A673 (cell line): Measurements from ENCODE around the gene ITGB6. TPM values are rescaled to one million over a fixed set of nuclear protein-coding genes. Genes with fewer than 3 reads are reported as not detected.
"Not testable (repeated sequence)": the region's sequence is repeated elsewhere in the genome, so short reads cannot be mapped to it uniquely, and the experiment has no call there.

Experiments
- BruUV-seq: library from RNA; stranded (reverse); fragments of 400-500 nt; replicated peaks from 2 replicates; lab custom pipeline; 2021; lab: Mats Ljungman, UMichigan
- CTCF ChIA-PET: fragments of 300-600 bp; sonication (Branson Sonifier 250); formaldehyde crosslinking; loops from one replicate; lab custom pipeline; 2022; ENCODE audit warnings: antibody characterized with exemption; lab: Charles Lee
- POLR2A ChIA-PET: fragments of 300-600 bp; sonication (Branson Sonifier 250); formaldehyde crosslinking; loops from one replicate; lab custom pipeline; 2022; ENCODE audit warnings: antibody characterized with exemption; ENCODE audit not compliant: low non-redundant PET; lab: Charles Lee
- DNase-seq: peaks from one replicate; pipeline ENCODE4 v3.0.0-alpha.2; 2015; ENCODE audit warnings: low spot score
- H3K27ac ChIP-seq: fragments of 200-600 bp; sonication (generic); 2 replicates; pipeline ENCODE4 v1.5.1; 2016; ENCODE audit warnings: mixed run types, low read depth, mild to moderate bottlenecking, mixed read lengths, antibody characterized with exemption, low read length; ENCODE audit not compliant: poor library complexity, severe bottlenecking
- H3K27me3 ChIP-seq: fragments of 200-600 bp; sonication (generic); replicated peaks from 2 replicates; pipeline ENCODE4 v1.6.1; 2017; ENCODE audit warnings: mixed run types, low read depth, mild to moderate bottlenecking, mixed read lengths, antibody characterized with exemption, low read length; ENCODE audit not compliant: insufficient read depth, poor library complexity
- H3K36me3 ChIP-seq: fragments of 200-600 bp; sonication (generic); 2 replicates; pipeline ENCODE4 v1.6.1; 2016; ENCODE audit warnings: mixed run types, mild to moderate bottlenecking, mixed read lengths, antibody characterized with exemption, low read length; ENCODE audit not compliant: insufficient read depth, poor library complexity, severe bottlenecking
- H3K4me1 ChIP-seq: fragments of 200-600 bp; sonication (generic); 2 replicates; pipeline ENCODE4 v1.6.1; 2017; ENCODE audit warnings: mixed run types, mild to moderate bottlenecking, mixed read lengths, antibody characterized with exemption, low read length; ENCODE audit not compliant: insufficient read depth, poor library complexity, severe bottlenecking
- H3K4me3 ChIP-seq: fragments of 200-600 bp; sonication (generic); 2 replicates; pipeline ENCODE4 v1.5.1; 2016; ENCODE audit warnings: low read depth, mixed run types, mild to moderate bottlenecking, mixed read lengths, low read length; ENCODE audit not compliant: poor library complexity, severe bottlenecking
- H3K9me3 ChIP-seq: fragments of 200-600 bp; sonication (generic); 2 replicates; pipeline ENCODE4 v1.6.1; 2016; ENCODE audit warnings: mixed run types, low read depth, mild to moderate bottlenecking, mixed read lengths, antibody characterized with exemption, low read length; ENCODE audit not compliant: poor library complexity, severe bottlenecking
- EZH2 ChIP-seq: fragments of 200-600 bp; sonication (generic); IDR thresholded peaks from 2 replicates; pipeline ENCODE4 v1.6.1; 2017; ENCODE audit warnings: borderline replicate concordance, low read depth, mild to moderate bottlenecking, mixed read lengths, antibody characterized with exemption, low read length; ENCODE audit not compliant: poor library complexity, severe bottlenecking
- intact Hi-C: fragments of 100-400 bp; cut with micrococcal nuclease; formaldehyde crosslinking; loops from one replicate; pipeline ENCODE4 v1.10.0; 2022; ENCODE audit not compliant: unreplicated experiment
- total RNA-seq: library from RNA; stranded (reverse); gene quantifications from 2 replicates; pipeline ENCODE4 v1.2.3, GENCODE V29; 2021
- TF ChIP-seq, protein P1 (sequence below): fragments of 300-800, 200-600 bp; sonication (generic); conservative IDR thresholded peaks from 2 replicates; pipeline ENCODE4 v1.5.1; 2017; ENCODE audit warnings: low read depth, mild to moderate bottlenecking, antibody characterized with exemption, low read length, moderate library complexity, mixed read lengths

Gene ITGB6
- total RNA-seq, 1 experiment from 2014 or later, result not detected

DNA sequence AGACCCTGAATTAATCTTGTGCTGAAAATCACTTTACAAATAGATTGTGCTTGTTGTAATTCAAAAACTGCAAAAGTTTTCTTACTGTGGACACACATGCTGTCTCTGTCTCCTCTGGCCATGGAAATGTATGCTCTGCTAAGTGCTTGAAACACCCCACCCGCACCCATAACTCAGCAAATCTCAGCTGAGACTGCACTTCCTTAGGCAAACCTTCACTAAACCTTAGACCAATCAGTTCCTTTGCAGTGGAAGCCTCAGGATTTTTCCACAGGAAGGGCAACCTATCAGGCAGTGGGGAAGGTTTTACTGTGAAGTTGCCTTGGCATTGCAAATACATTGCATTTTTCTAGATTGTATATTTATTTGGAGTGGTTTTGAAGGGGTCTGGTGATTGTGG, 75.5 kb downstream of the ITGB6 start:
- H3K27ac ChIP-seq, result no peak overlapping the region
- no TSS peak for BruUV-seq
- H3K4me1 ChIP-seq, result no peaks in the 10 kb centered on the region
- H3K36me3 ChIP-seq, result no peaks in the 10 kb centered on the region
- DNase-seq, result no peak
- no peaks in the 10 kb centered on the region for H3K9me3 ChIP-seq
- H3K4me3 ChIP-seq, result no peak overlapping the region
- H3K27me3 ChIP-seq, result peaks cover 14% of the 10 kb centered on the region
- intact Hi-C loops, result no loop called here
- ChIA-PET CTCF (no interaction called here), POLR2A (no interaction called here)
- TF ChIP-seq, protein P1, sequence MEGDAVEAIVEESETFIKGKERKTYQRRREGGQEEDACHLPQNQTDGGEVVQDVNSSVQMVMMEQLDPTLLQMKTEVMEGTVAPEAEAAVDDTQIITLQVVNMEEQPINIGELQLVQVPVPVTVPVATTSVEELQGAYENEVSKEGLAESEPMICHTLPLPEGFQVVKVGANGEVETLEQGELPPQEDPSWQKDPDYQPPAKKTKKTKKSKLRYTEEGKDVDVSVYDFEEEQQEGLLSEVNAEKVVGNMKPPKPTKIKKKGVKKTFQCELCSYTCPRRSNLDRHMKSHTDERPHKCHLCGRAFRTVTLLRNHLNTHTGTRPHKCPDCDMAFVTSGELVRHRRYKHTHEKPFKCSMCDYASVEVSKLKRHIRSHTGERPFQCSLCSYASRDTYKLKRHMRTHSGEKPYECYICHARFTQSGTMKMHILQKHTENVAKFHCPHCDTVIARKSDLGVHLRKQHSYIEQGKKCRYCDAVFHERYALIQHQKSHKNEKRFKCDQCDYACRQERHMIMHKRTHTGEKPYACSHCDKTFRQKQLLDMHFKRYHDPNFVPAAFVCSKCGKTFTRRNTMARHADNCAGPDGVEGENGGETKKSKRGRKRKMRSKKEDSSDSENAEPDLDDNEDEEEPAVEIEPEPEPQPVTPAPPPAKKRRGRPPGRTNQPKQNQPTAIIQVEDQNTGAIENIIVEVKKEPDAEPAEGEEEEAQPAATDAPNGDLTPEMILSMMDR, result no peak
- no peak for TF ChIP-seq EZH2

DNA sequence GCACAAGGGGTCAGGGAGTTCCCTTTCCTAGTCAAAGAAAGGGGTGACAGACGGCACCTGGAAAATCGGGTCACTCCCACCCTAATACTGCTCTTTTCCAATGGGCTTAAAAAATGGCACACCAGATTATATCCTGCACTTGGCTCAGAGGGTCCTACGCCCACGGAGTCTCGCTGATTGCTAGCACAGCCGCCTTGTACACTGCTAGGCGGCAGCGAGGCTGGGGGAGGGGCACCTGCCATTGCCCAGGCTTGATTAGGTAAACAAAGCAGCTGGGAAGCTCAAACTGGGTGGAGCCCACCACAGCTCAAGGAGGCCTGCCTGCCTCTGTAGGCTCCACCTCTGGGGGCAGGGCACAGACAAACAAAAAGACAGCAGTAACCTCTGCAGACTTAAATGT, 85.4 kb downstream of the ITGB6 start:
- DNase-seq, H3K4me1 ChIP-seq, H3K9me3 ChIP-seq, BruUV-seq, H3K27ac ChIP-seq, H3K27me3 ChIP-seq, H3K36me3 ChIP-seq, POLR2A ChIA-PET, H3K4me3 ChIP-seq, CTCF ChIA-PET: not testable (repeated sequence)
- intact Hi-C loops, result loop anchor here (5.0 kb wide), 1 partner anchor 93 kb away; no protein-coding TSS in a partner anchor

DNA sequence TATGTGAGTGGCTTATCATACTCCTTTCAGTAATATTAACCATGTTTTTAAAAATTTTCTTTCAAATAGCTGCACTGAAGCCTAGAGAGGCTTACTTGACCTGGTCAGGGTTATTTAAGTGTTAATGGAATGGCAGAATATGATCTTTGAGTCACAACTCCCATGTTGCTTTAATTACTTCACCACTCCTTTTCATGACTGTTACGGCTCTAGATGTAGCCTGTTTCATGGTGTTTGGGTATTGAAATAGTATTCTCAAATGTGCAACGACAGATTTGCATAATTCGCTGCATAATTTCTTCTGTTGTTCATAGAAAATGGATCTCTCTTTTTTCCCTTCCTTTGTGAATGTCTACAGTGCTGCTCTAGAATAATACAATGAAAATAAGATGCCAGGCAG, 86.1 kb downstream of the ITGB6 start:
- intact Hi-C loops, result loop anchor here (5.0 kb wide), 1 partner anchor 93 kb away; no protein-coding TSS in a partner anchor
- no TSS peak for BruUV-seq
- Histone ChIP-seq H3K9me3 (no peaks in the 10 kb centered on the region), H3K4me1 (no peaks in the 10 kb centered on the region), H3K27ac (no peak overlapping the region), H3K36me3 (no peaks in the 10 kb centered on the region), H3K4me3 (no peak overlapping the region), H3K27me3 (no peaks in the 10 kb centered on the region)
- ChIA-PET POLR2A (no interaction called here), CTCF (no interaction called here)
- TF ChIP-seq, protein P1, result no peak
- TF ChIP-seq EZH2, result no peak
- DNase-seq, result no peak
